ENCODE measurements around the gene WDR54.

Gene WDR54

GRCh38 chr2:74421221-74421870 is at the start of gene WDR54, which contains the start of gene C2orf81:
TSS of gene WDR54 (plus strand) at chr2:74421730. CDS start at chr2:74422154, 424 bp downstream.
TSS of gene C2orf81 (minus strand) at chr2:74421619. CDS start at chr2:74421560, 59 bp downstream.
- DNase-seq (ENCODE audit: low spot score): peak; percentile 89

GRCh38 chr2:74372674-74373073 is 48.9 kb upstream of the WDR54 start:
- no peak for DNase-seq (ENCODE audit: low spot score)

- DNase-seq (ENCODE audit: low spot score): no peak
These were observed 48.3 kb upstream of the WDR54 start for GRCh38 chr2:74373221-74373676.

GRCh38 chr2:74373985-74374384 is 47.5 kb upstream of the WDR54 start:
- DNase-seq (ENCODE audit: low spot score): no peak

- DNase-seq (ENCODE audit: low spot score): no peak
These were observed 46.9 kb upstream of the WDR54 start for GRCh38 chr2:74374509-74375205.

- no peak for DNase-seq (ENCODE audit: low spot score)
These were observed 45.7 kb upstream of the WDR54 start for GRCh38 chr2:74375838-74376237.

GRCh38 chr2:74378007-74378406 is 43.5 kb upstream of the WDR54 start:
- no peak for DNase-seq (ENCODE audit: low spot score)

- no peak for DNase-seq (ENCODE audit: low spot score)
These were observed 41.4 kb upstream of the WDR54 start, which contains the start of gene DCTN1 for GRCh38 chr2:74379851-74380789. TSS of gene DCTN1 (minus strand) at chr2:74380311. CDS start at chr2:74380037, 274 bp downstream.

- no peak for DNase-seq (ENCODE audit: low spot score)
These were observed 39.8 kb upstream of the WDR54 start for GRCh38 chr2:74381751-74382150.

- DNase-seq (ENCODE audit: low spot score): no peak
These were observed 38.3 kb upstream of the WDR54 start for GRCh38 chr2:74383254-74383653.

- DNase-seq (ENCODE audit: low spot score): no peak
These were observed 37.5 kb upstream of the WDR54 start for GRCh38 chr2:74384051-74384450.

- no peak for DNase-seq (ENCODE audit: low spot score)
These were observed 36.1 kb upstream of the WDR54 start for GRCh38 chr2:74385396-74385795.

- DNase-seq (ENCODE audit: low spot score): no peak
These were observed 34.2 kb upstream of the WDR54 start for GRCh38 chr2:74387346-74387745.

GRCh38 chr2:74390606-74391005 is 30.9 kb upstream of the WDR54 start:
- no peak for DNase-seq (ENCODE audit: low spot score)

GRCh38 chr2:74391209-74391579 is 30.3 kb upstream of the WDR54 start:
- DNase-seq (ENCODE audit: low spot score): peak; percentile 7

- peak; percentile 91 for DNase-seq (ENCODE audit: low spot score)
These were observed 29.7 kb upstream of the WDR54 start for GRCh38 chr2:74391580-74392448.

- no peak for DNase-seq (ENCODE audit: low spot score)
These were observed 29.1 kb upstream of the WDR54 start for GRCh38 chr2:74392449-74392743.

- no peak for DNase-seq (ENCODE audit: low spot score)
These were observed 28.0 kb upstream of the WDR54 start for GRCh38 chr2:74393525-74393924.

- DNase-seq (ENCODE audit: low spot score): no peak
These were observed 25.4 kb upstream of the WDR54 start for GRCh38 chr2:74396149-74396548.

GRCh38 chr2:74399785-74400184 is 21.7 kb upstream of the WDR54 start:
- peak; percentile 24 for DNase-seq (ENCODE audit: low spot score)

- DNase-seq (ENCODE audit: low spot score): no peak
These were observed 19.6 kb upstream of the WDR54 start for GRCh38 chr2:74401891-74402290.

- DNase-seq (ENCODE audit: low spot score): no peak
These were observed 15.5 kb upstream of the WDR54 start for GRCh38 chr2:74406035-74406434.

All from LoVo (cell line).